22Rv1 (cell line): Measurements from ENCODE around the gene ASB7.

ENCODE experiments used
- H3K27ac ChIP-seq: fragments of 450-650 bp; 2 replicates; pipeline ENCODE4 v1.5.1; 2017
- ZFX ChIP-seq: fragments of 450-650 bp; IDR thresholded peaks from 2 replicates; pipeline ENCODE4 v1.6.1; 2017; ENCODE audit warnings: antibody characterized with exemption, borderline replicate concordance
- TF ChIP-seq, protein P1 (sequence below): fragments of 450-650 bp; IDR thresholded peaks from 2 replicates; pipeline ENCODE4 v1.5.1; 2017; ENCODE audit warnings: mild to moderate bottlenecking

ASB7 gene

GRCh38 chr15:100566850-100567628 is 35.4 kb upstream of the ASB7 start:
- TF ChIP-seq, protein P1, sequence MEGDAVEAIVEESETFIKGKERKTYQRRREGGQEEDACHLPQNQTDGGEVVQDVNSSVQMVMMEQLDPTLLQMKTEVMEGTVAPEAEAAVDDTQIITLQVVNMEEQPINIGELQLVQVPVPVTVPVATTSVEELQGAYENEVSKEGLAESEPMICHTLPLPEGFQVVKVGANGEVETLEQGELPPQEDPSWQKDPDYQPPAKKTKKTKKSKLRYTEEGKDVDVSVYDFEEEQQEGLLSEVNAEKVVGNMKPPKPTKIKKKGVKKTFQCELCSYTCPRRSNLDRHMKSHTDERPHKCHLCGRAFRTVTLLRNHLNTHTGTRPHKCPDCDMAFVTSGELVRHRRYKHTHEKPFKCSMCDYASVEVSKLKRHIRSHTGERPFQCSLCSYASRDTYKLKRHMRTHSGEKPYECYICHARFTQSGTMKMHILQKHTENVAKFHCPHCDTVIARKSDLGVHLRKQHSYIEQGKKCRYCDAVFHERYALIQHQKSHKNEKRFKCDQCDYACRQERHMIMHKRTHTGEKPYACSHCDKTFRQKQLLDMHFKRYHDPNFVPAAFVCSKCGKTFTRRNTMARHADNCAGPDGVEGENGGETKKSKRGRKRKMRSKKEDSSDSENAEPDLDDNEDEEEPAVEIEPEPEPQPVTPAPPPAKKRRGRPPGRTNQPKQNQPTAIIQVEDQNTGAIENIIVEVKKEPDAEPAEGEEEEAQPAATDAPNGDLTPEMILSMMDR, result no peak
- TF ChIP-seq ZFX, result no peak
- no peak overlapping the region for H3K27ac ChIP-seq

- no peak overlapping the region for H3K27ac ChIP-seq
- no peak for TF ChIP-seq ZFX
- TF ChIP-seq, protein P1, result no peak
Observed at GRCh38 chr15:100569391-100569790, 33.0 kb upstream of the ASB7 start.

DNA sequence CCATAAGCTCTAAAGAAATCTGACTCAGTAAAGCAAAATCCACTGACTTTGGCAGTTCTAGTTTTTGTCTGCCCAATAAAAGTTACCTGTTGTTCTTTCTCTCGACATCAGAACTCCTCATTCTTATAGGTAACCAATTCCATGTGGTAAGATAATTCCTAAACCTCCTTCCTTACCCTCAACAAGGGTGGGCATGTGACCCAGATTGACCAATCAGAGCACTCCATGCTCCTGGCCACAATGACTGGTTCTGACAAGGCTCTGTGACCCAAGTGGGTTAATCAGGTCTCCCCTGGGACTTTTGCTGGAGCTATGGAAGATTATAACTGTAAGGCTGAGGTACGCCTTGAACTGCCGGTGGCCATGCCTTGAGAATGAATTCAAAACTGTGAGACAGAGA is 32.1 kb upstream of the ASB7 start:
- no peak overlapping the region for H3K27ac ChIP-seq
- TF ChIP-seq, protein P1, result no peak
- no peak for TF ChIP-seq ZFX

- H3K27ac ChIP-seq, result no peak overlapping the region
- TF ChIP-seq, protein P1, result no peak
- no peak for TF ChIP-seq ZFX
Observed at GRCh38 chr15:100570735-100571313, 31.6 kb upstream of the ASB7 start.

GRCh38 chr15:100571592-100572167 is 30.7 kb upstream of the ASB7 start:
- TF ChIP-seq, protein P1, result no peak
- TF ChIP-seq ZFX, result no peak
- no peak overlapping the region for H3K27ac ChIP-seq

- H3K27ac ChIP-seq, result no peak overlapping the region
- no peak for TF ChIP-seq ZFX
- TF ChIP-seq, protein P1, result peak; percentile 66
Observed at GRCh38 chr15:100572362-100572983, 29.9 kb upstream of the ASB7 start.

DNA sequence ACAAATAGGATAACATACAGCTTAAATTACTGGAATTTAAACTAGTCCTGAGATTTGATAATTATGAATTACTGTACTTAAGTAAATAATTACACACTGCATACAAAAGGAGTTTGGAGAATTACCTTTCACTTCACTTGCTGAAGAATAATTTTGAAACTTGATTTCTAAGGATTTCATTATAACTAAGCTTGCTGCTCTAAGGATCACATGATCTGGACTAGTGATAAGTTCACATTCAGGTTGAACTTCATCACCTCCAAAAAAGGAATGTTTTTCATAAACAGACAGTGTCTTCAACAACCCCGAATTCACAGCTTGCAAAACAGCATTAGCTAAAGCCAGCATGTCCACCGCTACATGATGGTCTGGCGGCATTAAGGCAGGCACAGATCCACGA is 28.9 kb upstream of the ASB7 start:
- no peak overlapping the region for H3K27ac ChIP-seq
- TF ChIP-seq ZFX, result no peak
- TF ChIP-seq, protein P1, result no peak
